ENCODE measurements around the gene INHBC.
"Not testable (repeated sequence)": the region's sequence is repeated elsewhere in the genome, so short reads cannot be mapped to it uniquely, and the experiment has no call there.

Gene INHBC

DNA sequence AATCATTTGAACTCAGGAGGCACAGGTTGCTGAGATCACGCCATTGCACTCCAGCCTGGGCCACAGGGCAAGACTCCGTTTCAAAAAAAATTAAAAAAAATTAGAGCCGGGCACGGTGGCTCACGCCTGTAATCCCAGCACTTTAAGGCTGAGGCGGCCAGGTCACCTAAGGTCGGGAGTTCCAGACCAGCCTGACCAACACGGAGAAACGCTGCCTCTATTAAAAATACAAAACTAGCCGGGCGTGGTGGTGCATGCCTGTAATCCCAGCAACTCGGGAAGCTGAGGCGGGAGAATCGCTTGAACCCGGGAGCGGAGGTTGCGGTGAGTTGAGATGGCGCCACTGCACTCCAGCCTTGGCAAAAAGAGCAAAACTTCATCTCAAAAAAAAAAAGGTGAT is 39.5 kb upstream of the INHBC start:
- TF ChIP-seq, protein P1, sequence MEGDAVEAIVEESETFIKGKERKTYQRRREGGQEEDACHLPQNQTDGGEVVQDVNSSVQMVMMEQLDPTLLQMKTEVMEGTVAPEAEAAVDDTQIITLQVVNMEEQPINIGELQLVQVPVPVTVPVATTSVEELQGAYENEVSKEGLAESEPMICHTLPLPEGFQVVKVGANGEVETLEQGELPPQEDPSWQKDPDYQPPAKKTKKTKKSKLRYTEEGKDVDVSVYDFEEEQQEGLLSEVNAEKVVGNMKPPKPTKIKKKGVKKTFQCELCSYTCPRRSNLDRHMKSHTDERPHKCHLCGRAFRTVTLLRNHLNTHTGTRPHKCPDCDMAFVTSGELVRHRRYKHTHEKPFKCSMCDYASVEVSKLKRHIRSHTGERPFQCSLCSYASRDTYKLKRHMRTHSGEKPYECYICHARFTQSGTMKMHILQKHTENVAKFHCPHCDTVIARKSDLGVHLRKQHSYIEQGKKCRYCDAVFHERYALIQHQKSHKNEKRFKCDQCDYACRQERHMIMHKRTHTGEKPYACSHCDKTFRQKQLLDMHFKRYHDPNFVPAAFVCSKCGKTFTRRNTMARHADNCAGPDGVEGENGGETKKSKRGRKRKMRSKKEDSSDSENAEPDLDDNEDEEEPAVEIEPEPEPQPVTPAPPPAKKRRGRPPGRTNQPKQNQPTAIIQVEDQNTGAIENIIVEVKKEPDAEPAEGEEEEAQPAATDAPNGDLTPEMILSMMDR (IDR thresholded peaks at IDR 0.05; ENCODE audit: control insufficient read depth, insufficient read depth, low read depth, low read length, missing control alignments) = no peak
- no peak overlapping the region for H3K4me3 ChIP-seq (ENCODE audit: control insufficient read depth, low read depth, low read length)
- no peak for DNase-seq (ENCODE audit: low read depth)

DNA sequence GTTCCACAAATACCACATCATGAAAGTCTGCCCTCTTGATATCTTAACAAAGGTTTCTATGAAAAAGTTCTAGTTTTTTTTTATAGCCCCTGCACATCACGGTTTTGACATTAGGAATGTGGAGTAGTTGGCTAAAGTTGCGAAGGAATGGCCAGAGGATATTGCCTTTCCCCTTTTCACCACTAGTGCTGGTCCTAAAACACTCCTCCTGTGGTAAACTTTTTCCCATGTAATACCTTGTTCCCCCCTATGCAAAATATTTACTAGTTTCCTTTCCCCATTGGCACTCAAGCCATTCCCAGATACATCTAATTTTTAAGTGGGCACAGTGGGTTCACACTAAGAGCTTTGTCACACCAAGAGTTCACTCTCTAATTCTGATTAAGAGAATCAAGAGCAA is 37.1 kb upstream of the INHBC start:
- no peak overlapping the region for H3K4me3 ChIP-seq (ENCODE audit: control insufficient read depth, low read depth, low read length)
- no peak for DNase-seq (ENCODE audit: low read depth)
- TF ChIP-seq, protein P1 (IDR thresholded peaks at IDR 0.05; ENCODE audit: control insufficient read depth, insufficient read depth, low read depth, low read length, missing control alignments) = no peak

DNA sequence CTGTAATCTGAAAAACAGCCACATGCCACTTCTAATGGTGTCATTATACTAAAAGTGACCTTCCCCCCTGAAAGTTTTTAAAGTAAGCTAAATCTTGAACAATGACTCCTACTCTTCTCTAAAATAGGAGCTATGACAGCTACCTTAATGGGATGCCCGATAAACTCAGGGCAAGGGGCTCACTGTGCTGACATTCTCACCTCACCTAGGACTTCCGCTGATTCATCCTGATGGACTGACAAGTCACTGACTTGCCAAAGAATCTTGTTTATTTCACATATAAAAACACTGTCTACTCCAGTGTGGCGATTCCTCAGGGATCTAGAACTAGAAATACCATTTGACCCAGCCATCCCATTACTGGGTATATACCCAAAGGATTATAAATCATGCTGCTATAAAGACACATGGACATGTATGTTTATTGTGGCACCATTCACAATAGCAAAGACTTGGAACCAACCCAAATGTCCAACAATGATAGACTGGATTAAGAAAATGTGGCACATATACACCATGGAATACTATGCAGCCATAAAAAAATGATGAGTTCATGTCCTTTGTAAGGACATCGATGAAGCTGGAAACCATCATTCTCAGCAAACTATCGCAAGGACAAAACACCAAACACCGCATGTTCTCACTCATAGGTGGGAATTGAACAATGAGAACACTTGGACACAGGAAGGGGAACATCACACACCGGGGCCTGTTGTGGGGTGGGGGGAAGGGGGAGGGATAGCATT is 34.7 kb upstream of the INHBC start:
- not testable (repeated sequence) for H3K4me3 ChIP-seq (ENCODE audit: control insufficient read depth, low read depth, low read length); DNase-seq (ENCODE audit: low read depth)

DNA sequence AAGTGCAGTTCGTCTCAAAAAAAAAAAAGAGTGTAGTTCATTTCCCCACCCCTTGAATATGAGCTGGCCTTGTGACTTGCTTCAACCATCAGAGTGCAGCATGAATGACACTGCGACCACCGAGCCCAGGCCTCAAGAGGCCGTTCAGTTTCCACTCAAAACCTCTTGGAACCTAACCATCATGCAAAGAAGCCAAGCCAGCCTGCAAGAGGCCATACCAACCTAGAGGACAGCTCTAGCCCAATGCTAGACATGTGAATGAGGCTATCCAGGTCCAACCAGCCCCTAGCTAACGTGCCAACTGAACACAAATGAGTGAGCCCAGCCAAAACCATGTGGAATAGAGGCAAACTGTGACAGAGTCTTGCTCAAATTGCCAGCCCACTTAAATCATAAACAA is 33.4 kb upstream of the INHBC start:
- no peak for DNase-seq (ENCODE audit: low read depth)

DNA sequence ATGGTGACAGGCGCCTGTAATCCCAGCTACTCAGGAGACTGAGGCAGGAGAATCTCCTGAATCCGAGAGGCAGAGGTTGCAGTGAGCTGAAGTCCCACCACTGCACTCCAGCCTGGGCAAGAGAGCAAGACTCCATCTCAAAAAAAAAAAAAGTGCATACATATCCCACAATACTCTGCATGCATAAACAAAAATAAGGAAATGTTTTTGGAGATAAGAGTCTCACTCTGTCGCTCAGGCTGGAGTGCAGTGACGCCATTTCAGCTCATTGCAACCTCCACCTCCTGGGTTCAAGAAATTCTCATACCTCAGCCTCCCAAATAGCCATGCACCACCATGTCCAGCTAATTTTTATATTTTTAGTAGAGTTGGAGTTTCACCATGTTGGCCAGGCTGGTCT is 32.4 kb upstream of the INHBC start:
- DNase-seq (ENCODE audit: low read depth); H3K4me3 ChIP-seq (ENCODE audit: control insufficient read depth, low read depth, low read length): not testable (repeated sequence)

More for the DNA sequence above, 33.4 kb upstream of the INHBC start:
- TF ChIP-seq, protein P1 (IDR thresholded peaks at IDR 0.05; ENCODE audit: control insufficient read depth, insufficient read depth, low read depth, low read length, missing control alignments) = no peak
- no peak overlapping the region for H3K4me3 ChIP-seq (ENCODE audit: control insufficient read depth, low read depth, low read length)

DNA sequence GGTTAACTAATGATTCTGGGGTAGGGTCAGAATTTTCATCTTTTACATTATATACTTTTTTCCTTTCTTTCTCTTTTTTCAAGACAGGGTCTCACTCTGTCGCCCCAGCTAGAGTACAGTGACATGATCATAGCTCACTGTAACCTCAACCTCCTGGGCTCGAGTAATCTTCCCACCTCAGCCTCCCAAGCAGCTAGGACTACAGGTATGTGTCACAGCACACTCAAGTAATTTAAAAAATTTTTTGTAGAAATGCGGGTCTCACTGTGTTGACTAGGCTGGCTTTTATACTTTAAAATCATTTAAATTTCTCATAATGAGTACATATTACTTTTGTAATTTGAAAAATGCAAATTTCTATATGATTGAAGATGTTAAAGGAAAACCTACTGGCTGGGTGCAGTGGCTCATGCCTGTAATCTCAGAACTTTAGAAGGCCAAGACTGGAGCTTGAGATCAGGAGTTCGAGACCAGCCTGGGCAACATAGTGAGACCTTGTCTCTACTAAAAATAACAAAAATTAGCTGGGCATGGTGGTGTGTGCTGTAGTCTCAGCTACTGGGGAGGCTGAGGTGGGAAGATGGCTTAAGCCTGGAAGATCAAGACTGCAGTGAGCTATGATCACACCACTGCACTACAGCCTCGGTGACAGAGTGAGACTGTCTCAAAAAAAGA is 29.5 kb upstream of the INHBC start:
- DNase-seq (ENCODE audit: low read depth) = no peak
- no peak overlapping the region for H3K4me3 ChIP-seq (ENCODE audit: control insufficient read depth, low read depth, low read length)
- TF ChIP-seq, protein P1 (IDR thresholded peaks at IDR 0.05; ENCODE audit: control insufficient read depth, insufficient read depth, low read depth, low read length, missing control alignments) = no peak

DNA sequence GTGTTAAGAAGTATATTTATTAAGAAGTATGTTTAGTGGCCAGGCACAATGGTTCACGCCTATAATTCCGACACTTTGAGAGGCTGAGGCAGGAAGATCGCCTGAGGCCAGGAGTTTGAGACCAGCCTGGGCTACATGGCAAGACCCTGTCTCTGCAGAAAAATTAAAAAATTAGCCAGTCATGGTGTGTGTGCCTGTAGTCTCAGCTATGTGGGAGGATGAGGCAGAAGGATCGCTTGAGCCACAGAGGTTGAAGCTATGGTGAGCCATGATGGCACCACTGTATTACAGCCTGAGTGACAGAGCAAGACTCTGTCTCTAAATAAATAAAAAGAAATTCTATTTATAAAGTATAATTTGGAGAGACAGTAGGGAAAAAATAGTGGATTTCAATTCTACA is 24.1 kb upstream of the INHBC start:
- H3K4me3 ChIP-seq (ENCODE audit: control insufficient read depth, low read depth, low read length) = no peak overlapping the region
- TF ChIP-seq, protein P1 (IDR thresholded peaks at IDR 0.05; ENCODE audit: control insufficient read depth, insufficient read depth, low read depth, low read length, missing control alignments) = no peak
- DNase-seq (ENCODE audit: low read depth) = no peak

DNA sequence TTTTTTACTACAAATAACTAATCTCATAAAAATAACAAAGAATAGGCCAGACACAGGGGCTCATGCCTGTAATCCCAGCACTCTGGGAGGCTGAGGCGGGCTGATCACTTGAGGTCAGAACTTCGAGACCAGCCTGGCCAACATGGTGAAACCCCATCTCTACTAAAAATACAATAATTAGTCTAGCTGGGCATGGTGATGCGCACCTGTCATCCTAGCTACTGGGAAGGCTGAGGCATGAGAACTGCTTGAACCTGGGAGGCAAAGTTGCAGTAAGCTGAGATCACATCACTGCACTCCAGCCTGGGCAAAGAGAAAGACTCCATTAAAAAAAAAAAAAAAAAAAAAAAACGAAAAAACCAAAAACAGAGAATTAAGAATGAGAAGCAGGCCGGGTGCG is 20.4 kb upstream of the INHBC start:
- H3K4me3 ChIP-seq (ENCODE audit: control insufficient read depth, low read depth, low read length); DNase-seq (ENCODE audit: low read depth): not testable (repeated sequence)

Measured in AG09309 (cell line).